HG03432 (cell line): Measurements from ENCODE around the gene CHRNA9.

Experiments used
- ATAC-seq: cut with Tn5 transposase; IDR thresholded peaks from one replicate; pipeline ENCODE4 v1.9.1; 2021; ENCODE audit warnings: mild to moderate bottlenecking, moderate library complexity; ENCODE audit not compliant: unreplicated experiment

CHRNA9 gene

DNA sequence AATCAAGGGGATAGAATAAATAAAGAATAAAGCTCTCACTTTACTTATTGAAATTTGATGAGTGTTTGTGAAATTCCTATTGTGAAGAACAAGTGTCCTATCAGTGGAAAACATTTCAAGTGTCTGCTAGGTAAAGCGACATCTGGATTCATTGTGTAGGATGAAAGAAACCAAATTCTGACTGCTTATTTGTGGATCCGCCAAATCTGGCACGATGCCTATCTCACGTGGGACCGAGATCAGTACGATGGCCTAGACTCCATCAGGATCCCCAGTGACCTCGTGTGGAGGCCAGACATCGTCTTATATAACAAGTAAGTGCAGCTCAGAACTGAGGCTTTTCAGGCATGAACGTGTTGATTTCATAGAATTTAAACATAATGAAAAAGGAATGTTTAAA is 1.9 kb downstream of the CHRNA9 start:
- ATAC-seq: no peak

GRCh38 chr4:40337523-40337922 is 2.4 kb downstream of the CHRNA9 start:
- no peak for ATAC-seq

DNA sequence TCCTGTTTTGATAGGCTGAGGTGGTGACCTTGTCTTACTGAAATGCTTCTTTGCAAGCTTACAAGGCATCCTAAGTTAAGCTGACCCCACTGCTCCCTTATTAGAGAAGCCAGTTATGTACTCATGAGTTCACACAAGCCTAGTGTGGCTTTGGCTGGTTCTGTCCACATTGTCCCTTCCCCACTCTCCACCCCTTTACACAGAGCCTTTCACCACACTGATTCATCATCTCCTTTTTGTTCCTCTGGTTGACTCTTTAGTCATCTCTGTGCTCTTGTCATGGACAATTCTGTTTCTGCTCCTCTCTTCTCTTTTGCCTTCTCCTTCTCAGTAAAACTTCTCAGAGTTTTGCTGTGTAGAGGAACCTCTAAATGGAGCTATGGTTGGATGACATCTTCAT is 4.9 kb downstream of the CHRNA9 start:
- no peak for ATAC-seq

GRCh38 chr4:40347472-40347871 is 12.3 kb downstream of the CHRNA9 start:
- no peak for ATAC-seq

- ATAC-seq: no peak
Measured at GRCh38 chr4:40348000-40348399, 12.9 kb downstream of the CHRNA9 start.

DNA sequence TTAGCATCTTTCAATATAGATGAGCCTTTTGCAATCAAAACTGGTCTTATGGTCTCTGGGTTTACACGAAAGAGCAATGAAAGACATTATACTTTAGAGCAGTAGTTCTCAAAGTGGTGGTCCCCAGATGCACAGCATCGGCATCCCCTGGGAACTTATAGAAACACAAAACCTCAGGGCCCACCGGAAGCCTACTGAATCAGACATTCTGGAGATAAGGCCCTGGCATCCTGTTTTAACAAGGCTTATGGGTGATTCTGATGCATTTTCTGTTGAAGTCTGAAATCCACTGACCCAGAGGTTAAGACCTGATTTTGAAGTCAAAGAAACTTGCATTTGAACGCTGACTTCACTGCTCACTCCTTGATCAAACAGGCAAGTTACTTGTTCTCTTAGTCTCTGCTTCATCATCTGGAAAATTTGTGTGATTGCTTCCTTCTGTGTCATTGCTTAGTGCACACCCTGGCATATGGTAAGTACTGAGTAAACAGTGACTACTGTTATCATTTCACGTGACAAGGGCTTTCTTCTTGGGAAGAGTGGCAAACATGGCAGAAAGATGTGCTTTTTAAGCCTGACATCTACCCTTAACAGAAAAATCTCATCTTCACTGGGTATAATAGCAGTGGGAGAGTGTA is 14.5 kb downstream of the CHRNA9 start:
- ATAC-seq: no peak

DNA sequence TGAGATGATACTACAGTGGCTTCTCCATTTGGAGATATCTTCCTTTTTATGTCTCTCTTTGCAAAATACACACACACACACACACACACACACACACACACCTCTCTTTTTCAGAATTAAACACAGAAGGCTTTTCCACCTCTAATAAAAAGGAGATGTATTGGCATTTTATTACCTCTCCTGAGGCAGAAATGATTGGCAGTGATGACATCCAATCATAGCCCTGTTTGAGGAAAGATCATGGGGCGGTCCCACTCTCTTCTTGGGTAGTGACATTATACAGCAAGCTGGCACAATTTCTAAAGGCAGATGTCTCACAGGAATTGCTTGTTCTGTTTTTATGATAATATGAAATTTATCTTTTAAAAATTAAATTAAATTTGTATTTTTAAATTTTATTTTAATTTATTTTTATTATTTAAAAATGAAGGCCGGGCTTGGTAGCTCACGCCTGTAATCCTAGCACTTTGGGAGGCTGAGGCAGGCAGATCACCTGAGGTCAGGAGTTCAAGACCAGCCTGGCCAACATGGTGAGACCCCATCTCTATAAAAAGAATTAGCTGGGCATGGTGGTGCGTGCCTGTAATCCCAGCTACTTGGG is 15.6 kb downstream of the CHRNA9 start:
- ATAC-seq: no peak

DNA sequence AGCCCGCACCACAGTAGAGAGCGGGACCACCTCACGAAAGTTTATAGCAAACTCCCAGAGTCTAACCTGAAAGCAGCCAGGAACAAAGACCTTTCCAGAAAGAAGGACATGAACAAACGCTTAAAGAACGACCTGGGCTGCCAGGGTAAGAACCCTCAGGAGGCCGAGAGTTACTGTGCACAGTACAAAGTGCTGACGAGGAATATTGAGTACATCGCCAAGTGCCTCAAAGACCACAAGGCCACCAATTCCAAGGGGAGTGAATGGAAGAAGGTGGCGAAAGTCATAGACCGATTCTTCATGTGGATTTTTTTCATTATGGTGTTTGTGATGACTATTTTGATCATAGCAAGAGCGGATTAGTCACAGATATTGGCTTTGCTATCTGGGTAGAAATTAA is 19.0 kb downstream of the CHRNA9 start:
- no peak for ATAC-seq

- no peak for ATAC-seq
Measured at GRCh38 chr4:40355131-40355530, 20.0 kb downstream of the CHRNA9 start.

GRCh38 chr4:40357738-40358137 is 22.6 kb downstream of the CHRNA9 start:
- no peak for ATAC-seq

- ATAC-seq: no peak
Measured at GRCh38 chr4:40361338-40361737, 26.2 kb downstream of the CHRNA9 start.

DNA sequence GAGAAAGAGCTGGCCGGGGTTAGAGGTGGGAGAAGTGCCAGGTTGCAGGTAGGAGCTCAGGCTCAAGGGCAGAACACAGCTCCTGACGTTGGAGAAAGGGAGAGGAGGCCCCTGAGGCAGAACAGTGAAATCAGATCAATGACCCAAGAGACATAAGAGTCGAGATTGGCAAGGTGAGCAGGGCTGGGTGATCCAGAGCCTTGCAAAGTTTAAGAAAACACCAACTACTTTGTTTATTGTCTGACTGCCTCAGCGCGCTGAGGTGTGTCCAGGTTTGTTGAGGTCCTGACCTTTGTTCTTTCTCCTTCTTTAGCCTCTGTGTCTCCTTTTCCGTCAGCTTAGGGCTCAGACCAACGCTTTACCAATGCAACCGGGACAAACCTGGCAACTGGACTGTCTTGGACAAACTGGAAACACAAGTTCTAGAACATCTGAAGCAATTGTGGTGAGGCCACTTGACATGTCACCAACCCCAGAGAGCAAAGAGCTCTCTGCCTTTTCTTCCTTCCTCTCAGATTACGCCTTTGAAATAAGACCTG is 28.3 kb downstream of the CHRNA9 start:
- no peak for ATAC-seq

DNA sequence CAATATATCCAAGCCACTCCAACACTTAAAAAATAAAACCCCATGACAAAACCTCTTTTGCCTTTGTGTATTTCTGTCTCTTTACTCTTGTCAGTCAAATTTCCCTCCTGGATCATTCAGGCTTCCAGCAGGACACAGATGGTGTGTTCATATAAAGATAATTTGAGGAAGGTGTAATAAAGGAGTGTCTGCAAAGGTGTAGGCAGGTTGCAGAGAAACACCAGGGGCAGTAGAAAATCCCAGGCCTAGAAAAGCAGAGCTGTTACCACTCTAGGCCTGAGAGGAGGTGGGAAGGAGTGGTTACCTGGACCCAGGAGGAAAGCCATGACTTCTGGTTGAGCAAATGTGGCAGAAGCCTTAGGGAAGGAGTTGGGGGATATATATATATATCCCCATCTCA is 28.8 kb downstream of the CHRNA9 start:
- ATAC-seq: no peak

- no peak for ATAC-seq
Measured at GRCh38 chr4:40365766-40366165, 30.6 kb downstream of the CHRNA9 start.

DNA sequence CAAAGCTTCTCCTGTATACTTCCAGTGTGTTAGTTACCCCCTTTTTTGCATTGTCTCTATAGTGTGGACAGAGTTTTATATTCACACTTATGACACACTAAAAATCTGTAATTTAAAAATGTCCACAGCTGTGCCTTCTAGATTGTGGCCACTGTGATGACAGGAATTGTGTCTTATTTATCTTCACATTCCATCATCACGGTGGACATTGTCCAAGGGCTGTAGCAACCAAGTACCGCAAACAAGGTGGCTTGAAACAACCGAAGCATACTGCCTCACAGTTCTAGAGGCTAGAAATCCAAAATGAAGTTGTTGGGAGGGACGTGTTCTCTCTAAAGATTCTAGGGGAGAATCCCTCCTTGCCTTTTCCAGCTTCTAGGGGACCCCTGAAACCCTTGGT is 32.3 kb downstream of the CHRNA9 start:
- no peak for ATAC-seq

DNA sequence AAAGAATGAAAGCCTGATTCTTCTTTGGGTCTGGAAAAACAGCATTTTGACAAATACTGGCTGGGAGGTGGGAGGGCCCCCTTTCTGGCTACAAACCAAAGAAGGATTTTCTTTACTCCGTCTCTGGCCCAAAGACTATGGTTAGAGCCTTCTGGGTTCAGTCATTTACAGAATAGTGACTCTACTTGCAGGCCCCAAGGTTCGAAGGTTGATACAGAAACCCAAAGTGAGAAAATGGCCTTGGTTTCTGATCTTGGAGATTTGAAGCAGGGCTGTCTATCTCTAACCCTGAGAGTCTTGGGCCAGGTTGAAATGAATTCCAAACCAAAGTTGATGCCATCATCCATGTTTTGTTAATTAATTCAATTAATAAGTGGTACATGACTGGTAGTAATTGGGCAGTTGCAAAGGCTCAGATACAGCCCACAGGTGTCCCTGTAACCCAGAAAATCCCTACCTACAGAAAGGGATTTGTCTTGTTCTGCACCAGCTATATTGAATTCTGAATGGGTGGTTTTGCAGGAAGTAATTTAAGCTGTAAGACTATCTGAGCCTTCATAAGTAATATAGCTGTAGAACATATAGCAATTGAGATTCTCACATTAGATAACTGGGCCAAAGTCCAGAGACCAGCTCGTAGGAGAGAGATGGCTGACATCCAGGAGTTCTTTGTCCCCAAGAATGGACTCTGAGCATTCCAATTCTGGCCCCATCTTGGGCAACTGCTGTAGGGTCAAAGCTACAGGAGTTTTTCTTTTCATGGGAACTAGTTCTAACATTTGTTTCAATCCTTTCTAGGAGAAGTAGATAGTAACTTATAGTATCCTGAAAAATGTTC is 34.5 kb downstream of the CHRNA9 start:
- peak; percentile 75 for ATAC-seq

DNA sequence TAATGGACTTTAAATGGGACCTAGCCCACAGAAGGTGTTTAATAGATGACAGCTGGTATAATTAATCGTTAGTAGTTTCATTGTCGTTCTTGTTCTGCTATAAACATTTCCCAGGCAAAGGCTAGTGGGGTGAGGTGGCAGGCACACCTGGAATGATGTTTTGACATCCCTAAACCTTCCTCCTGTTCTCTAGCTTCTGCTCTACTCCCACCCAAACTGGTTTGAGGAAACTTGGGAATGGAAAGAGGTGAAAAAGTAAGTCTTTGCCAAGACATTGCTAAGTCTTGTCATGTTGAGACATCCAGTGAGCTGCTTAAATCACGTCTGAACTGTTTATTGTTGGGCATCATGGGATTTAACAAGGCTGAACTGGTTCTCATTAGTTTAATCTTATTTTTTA is 37.5 kb downstream of the CHRNA9 start:
- no peak for ATAC-seq

- no peak for ATAC-seq
Measured at GRCh38 chr4:40373636-40374035, 38.5 kb downstream of the CHRNA9 start.

DNA sequence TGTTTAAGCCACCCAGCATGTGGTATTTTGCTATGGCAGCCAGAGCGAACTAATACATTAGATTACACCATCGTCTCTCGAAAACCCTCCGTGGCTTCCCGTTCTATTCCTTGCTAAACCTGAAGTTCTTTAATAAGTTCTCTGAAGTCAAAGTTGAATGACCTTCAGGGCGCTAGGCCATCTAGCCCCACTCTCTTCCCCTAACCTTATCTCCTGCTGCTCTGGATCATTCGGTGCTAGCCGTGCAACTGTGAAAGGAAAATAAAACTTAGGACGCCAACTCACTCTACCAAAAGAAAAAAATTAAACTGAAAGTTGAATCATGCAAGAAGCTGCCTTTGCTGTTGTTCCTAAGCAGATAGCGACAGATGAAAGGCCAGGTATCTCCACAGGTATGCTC is 40.0 kb downstream of the CHRNA9 start:
- ATAC-seq: no peak

DNA sequence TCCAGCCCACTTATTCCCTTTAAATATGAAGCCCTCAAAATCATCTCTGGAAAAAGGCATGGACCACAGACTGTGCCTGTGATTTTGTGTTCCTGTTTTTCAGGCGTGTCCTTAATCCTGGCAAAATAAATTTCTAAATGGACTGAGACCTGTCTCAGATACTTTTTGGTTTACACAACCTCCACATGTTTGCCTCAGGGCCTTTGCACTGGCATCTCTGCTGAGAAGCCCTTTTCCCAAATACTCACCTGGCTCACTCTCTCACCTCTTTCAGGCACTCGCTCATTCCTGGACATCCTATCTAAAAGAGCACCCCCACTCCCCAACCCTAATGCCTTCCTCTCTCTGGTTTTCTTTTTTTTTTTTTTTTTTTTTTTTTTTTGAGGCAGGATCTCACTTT is 40.5 kb downstream of the CHRNA9 start:
- ATAC-seq: no peak

DNA sequence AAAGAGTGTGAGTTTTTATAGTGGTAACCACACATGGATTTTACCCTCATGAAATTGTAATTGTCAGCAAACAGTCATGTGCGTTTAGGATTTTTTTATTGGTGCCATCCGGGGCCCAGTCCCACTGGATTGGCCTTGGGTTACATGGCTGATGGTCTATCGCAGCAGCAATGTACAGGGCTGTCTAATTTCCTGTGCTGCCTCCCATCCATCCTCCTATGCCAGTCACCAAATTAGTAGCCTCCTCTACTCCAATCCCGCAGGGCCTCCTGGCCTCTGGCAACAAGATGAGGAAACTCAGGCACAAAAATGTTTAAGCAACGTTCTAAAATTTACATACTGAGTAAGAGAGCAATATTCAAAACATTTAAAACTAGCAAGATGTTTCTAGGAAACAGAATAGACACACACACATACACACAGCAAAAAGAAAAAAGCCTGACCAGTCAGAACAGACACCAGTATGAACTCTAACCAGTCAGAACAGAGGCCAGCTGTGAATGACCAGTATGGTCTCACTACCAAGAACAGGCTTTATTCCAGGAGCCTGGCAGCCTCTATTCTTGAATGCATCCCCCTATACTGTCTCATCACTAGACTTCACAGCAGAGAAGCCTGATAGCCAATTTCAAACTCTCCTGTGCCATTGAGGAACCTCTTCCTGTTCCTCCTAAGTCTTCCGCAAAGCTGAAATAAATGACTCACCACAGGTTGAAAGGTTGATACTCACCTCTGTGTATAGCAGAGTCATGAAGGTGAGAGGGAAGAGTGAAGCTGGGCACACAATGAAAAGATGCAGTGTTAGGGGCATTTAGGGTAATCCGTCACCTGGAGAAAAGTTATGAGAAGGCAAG is 42.6 kb downstream of the CHRNA9 start:
- no peak for ATAC-seq
